Keratinocyte (primary cell): ENCODE data around the gene SMIM14.

Experiments used
- EZH2 ChIP-seq: IDR thresholded peaks from one replicate; pipeline ENCODE4 v1.6.1; 2012; ENCODE audit warnings: inconsistent platforms, mild to moderate bottlenecking, low read length, moderate library complexity
- TF ChIP-seq, protein P1 (sequence below), 3 experiments: IDR thresholded peaks in 1 of 3; conservative IDR thresholded peaks in 1 of 3; optimal IDR thresholded peaks in 1 of 3; 2 replicates in 2 of 3; 3 replicates in 1 of 3; pipeline versions ENCODE3 to v1.5.1; 2011; ENCODE audit warnings: low read length in 3 of 3, mild to moderate bottlenecking in 3 of 3, moderate library complexity in 2 of 3, control low read depth in 1 of 3, inconsistent platforms in 1 of 3; ENCODE audit not compliant: insufficient read depth in 2 of 3; ENCODE audit errors: extremely low read depth in 1 of 3

DNA sequence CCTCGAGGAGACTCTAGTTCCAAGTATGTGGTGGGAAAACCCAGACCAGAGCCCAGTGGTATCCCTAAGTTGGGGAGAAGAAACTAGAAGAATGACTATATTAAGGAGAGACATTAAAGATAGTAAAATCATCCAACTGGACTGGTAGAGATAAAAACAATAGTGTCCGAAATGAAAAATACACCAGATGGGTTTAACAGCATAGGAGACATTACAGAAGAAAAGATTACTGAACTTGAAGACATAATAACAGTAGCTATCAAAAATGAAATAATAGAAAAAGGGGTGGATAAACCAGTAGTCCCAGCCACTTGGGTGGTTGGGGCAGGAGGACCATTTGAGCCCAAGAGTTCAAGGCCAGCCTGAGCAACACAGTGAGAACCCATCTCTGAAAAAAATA, 31.9 kb downstream of the SMIM14 start:
- TF ChIP-seq, protein P1, sequence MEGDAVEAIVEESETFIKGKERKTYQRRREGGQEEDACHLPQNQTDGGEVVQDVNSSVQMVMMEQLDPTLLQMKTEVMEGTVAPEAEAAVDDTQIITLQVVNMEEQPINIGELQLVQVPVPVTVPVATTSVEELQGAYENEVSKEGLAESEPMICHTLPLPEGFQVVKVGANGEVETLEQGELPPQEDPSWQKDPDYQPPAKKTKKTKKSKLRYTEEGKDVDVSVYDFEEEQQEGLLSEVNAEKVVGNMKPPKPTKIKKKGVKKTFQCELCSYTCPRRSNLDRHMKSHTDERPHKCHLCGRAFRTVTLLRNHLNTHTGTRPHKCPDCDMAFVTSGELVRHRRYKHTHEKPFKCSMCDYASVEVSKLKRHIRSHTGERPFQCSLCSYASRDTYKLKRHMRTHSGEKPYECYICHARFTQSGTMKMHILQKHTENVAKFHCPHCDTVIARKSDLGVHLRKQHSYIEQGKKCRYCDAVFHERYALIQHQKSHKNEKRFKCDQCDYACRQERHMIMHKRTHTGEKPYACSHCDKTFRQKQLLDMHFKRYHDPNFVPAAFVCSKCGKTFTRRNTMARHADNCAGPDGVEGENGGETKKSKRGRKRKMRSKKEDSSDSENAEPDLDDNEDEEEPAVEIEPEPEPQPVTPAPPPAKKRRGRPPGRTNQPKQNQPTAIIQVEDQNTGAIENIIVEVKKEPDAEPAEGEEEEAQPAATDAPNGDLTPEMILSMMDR (optimal IDR thresholded peaks at IDR 0.05 in 1 of 3, IDR thresholded peaks at IDR 0.05 in 1 of 3, conservative IDR thresholded peaks at IDR 0.05 in 1 of 3; ENCODE audit: extremely low read depth in 1 of 3, insufficient read depth in 2 of 3, low read length in 3 of 3): no peak
- TF ChIP-seq EZH2: no peak
